GM18499 (cell line): Measurements from ENCODE around the gene GARS1.
"Not testable (repeated sequence)": the region's sequence is repeated elsewhere in the genome, so short reads cannot be mapped to it uniquely, and the experiment has no call there.

ENCODE experiments used
- ATAC-seq: cut with Tn5 transposase; IDR thresholded peaks from one replicate; pipeline ENCODE4 v1.9.1; 2021; ENCODE audit warnings: moderate number of reproducible peaks; ENCODE audit not compliant: insufficient read depth, unreplicated experiment

GARS1 gene

GRCh38 chr7:30617359-30617758 lies 22.7 kb downstream of the GARS1 start:
- no peak for ATAC-seq

- no peak for ATAC-seq
Observed at GRCh38 chr7:30618080-30618676, 23.5 kb downstream of the GARS1 start.

DNA sequence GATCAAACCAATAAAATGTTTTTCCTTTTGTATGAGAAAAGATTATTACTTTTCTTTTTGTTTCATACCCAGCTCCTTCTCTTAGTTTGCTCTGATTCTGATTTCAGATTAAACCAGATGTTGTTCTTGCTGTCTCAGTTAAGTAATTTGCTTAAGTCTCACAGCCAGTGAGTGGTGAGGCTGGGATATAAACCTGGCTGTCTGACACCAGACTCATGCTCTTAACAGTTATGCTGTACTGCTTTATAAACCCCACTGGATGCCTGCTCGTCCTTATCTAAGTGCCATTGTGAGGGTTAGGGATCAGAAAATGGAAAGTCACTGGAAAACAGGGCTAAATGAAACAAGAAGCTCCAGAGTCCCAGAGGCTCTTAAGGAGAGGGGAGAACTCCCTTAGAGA lies 24.3 kb downstream of the GARS1 start:
- ATAC-seq, result no peak

GRCh38 chr7:30625283-30625682 lies 30.6 kb downstream of the GARS1 start:
- no peak for ATAC-seq

DNA sequence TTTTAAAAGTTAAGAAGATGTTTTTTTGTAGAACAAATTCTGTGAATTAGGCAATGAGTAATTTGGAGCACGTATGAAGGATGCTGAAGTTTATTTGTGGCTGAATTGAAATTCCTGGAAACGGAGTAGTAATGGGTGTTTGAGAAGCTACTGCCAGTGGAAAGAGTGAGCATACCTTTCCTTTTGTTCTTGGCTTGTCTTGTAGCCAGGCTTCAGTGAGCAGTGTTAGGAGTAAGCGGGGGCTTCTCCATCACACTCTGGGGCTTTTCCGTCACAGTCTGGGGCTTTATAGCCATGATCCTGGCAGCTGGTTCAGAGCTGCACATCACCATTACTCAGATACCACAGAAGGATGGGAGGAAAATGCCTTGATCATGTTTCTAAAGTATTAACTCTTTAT lies 32.3 kb downstream of the GARS1 start:
- ATAC-seq, result no peak

- peak; percentile 57 for ATAC-seq
Observed at GRCh38 chr7:30630986-30631385, 36.3 kb downstream of the GARS1 start.

DNA sequence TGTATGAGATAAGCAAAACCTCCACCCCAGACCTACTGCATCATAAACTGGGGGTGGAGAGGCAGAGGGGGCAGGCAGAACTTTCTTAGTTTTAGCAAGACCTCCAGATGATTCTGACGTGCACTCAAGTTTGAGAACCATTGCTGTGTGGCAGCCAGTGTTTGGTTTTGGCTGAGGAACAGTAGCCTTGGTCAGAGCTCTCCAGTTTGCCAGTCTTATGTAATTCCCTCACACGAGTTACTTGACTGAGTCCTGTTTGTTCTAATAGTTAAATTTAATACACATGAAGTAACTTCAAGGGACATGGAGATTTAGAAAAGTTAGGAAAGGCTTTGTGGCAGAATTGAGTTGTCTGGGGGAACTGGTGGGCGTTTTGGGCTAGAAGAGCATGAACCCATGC lies 38.5 kb downstream of the GARS1 start:
- ATAC-seq, result no peak

- no peak for ATAC-seq
Observed at GRCh38 chr7:30634193-30634626, 39.5 kb downstream of the GARS1 start.

DNA sequence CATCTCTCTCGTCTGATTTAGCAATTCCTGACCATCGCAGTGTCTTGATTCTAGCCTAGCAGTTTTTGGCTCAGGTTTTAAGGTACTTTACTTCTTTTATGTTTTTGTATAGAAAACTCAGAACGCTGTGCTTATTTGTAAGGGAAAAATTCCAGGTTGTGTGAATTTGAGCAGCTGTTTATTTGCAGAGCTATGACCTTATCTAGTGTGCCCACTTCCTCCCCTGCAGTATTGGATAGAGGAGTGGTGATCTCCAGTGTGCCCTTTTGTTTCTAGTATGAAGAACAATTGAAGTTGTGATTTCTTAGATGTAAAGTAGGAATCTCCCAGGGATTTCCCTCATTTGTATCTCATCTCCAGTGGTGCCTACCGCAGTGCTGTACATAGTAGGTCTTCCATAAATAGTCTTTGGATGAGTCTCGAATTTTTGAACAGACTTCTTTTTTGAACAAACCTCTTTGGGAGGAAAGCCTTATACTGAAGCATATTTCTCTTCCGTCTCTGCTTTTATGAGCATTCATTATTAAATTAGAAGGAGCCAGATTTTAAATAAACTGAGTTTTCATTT lies 40.0 kb downstream of the GARS1 start:
- ATAC-seq, result no peak

DNA sequence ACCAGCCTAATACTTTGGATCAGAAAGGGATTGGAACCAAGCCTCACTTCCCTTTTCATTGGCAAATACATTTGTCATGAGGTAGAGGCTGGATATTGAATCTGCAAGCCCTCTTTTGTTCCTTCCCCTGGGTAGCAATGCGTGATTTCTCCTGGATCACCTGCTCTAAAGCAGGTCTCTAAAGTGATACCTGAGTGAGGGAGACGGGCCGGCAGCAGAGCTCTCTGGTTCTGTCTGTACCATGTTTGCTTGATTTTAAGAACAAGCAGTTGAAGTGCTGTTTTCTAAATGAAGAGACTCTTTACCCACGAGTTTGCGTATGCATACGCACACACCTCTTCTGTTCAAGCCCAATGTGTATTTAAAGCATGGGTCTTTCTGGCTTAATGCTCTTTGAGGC lies 41.1 kb downstream of the GARS1 start:
- no peak for ATAC-seq

DNA sequence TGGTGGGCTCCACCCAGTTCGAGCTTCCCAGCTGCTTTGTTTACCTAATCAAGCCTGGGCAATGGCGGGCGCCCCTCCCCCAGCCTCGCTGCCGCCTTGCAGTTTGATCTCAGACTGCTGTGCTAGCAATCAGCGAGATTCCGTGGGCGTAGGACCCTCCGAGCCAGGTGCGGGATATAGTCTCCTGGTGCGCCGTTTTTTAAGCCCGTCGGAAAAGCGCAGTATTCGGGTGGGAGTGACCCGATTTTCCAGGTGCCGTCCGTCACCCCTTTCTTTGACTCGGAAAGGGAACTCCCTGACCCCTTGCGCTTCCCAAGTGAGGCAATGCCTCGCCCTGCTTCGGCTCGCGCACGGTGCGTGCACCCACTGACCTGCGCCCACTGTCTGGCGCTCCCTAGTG lies 47.6 kb downstream of the GARS1 start:
- not testable (repeated sequence) for ATAC-seq

DNA sequence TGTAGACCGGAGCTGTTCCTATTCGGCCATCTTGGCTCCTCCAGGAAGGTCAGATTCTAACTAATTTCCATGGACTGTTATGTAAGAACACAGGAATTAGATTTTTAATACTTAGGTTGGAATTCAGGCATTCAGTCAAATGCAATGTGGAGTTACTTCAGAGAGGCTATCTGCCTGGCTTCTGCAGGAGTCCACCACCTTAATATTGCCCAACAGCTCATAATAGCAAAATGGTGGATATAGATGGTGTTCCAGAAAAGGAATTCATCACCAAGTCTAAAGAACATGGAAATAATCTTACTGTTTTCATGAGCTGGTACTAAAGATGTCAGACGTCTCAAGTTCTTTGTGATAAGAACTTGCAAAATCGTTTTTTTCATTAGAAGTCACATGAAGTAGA lies 48.1 kb downstream of the GARS1 start:
- ATAC-seq, result no peak

DNA sequence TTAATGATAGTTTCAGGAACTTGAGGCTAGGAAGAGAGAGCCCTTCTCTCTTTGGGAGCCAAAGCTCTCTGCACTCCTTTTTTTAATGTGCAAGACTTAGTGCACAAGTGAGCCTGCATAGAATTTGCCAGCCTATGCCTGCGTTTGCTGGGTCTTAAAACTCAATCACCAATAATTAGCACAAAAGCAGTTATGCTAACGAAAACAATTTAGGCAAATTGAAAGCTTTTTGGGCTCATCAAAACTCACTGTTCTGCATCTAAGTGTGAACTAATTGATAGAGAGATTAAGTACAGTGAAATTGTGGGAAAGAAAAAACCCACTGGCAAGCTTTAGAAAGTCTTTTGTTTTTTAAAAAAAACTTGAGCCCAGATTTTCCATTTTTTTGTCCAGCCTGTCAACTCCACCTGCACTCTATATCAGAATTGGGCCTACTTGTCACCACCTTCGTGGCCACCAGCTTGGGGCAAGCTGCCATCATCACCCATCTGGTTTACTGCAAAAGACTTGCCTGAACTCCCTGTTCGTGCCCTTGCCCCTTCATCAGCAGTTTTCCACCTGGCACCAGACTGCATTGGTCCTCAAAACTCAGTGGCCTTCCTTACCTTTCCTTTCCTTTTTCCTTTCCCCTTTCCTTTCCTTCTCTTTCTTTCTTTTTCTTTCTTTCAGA lies 49.7 kb downstream of the GARS1 start:
- ATAC-seq, result no peak

DNA sequence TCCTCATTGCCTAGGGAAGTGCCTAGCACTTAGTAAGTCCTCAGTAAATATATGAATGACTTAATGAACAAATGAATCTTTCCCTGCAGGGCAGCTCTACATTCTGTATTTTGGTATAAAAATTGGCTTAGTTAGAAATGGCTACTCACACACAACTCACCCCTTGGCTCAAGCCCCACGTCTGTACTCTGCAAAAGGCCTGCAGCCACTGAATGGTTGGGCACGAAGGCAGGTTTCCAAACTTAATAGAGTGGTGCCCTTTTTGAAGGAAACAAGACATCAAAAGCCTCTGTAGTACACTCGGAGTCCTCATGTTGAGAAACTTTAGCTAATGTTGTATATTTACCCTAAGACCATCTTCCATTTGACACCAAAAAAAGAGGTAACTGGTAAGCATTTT lies 51.0 kb downstream of the GARS1 start:
- ATAC-seq, result no peak

DNA sequence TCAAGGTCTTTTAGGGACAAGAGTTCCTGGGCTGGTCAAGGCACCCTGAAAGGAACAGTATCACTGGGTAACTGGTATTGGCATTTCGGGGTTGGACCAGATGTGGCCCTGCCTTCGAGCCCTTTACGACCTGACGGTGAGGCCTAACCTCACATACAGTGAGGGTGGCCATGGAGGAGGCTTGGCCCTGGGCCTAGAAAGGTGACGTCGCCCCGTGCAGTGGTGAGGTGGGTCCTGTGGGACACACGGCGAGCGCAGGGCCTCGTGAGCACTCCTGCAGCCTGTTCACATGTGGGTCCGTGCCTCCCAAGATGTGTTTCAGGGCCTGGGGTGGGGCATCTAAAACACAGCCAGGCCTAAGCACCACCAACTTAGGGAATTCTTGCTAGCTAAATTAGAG lies 51.5 kb downstream of the GARS1 start:
- no peak for ATAC-seq

DNA sequence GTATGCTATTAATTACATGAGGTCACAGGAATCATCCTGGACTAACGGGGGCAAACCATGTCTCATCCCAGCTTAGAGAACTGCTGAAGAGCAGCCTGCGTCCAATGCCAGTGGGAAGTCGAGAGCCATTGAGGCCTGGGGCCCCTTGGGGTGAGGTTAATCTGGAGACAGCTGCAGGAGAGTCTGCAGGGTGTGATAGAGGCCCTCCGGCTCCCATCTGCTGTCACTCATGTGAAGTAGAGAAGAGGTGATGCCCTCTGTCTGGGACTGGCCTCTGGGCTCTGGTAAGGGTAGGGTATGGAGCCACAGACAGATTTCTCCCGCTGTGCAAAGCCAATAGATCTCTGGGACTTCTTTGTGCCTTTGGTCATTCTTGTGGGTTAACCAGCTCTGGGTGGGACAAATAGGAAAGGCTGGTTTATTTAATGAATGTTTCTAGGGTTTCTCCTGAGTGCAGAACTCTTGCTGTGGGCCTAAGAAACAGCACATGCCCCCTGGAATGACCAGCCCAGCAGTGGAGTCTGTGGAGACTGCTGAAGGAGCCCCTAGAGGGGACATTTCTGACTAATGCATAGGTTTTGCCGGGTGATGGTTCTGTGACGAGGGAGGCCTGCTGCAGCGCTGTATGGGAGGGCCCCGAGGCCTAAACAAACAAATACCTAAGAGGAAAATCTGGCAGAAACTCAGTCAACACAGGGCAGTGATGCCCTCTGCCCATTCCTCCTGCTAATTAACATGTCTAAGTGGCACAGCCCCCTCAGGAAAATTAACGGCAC lies 53.1 kb downstream of the GARS1 start:
- no peak for ATAC-seq

GRCh38 chr7:30648744-30649540 lies 54.3 kb downstream of the GARS1 start:
- no peak for ATAC-seq

GRCh38 chr7:30649717-30650420 lies 55.2 kb downstream of the GARS1 start:
- ATAC-seq, result no peak

- no peak for ATAC-seq
Observed at GRCh38 chr7:30650421-30650808, 55.7 kb downstream of the GARS1 start.

DNA sequence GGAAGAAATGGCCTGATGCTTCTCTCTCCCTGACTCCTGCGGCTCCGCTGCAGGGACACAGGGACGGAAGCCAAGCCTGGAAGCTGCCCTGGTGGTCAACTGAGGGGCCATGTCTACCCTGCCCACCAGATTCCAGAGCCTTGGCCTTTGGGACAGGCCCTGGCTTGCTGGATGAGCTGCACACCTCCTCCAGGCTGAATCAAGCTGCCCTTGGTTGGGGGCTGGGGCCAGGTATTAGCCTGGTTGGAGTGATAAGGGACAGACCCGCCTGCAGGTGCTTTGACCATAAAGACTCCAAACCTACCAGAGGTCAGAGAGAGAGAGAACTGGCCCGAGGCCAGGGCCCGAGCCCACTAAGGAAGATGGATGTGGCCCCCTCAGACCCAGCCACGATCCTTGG lies 57.5 kb downstream of the GARS1 start:
- no peak for ATAC-seq
